IMR-90 (cell line): ENCODE results near the gene BCL2.

Experiments used
- CEBPB ChIP-seq: IDR thresholded peaks from 2 replicates; pipeline ENCODE4 v1.6.1; 2012; ENCODE audit warnings: low read depth, low read length, improper control_type of control experiment
- FOS ChIP-seq: fragments of 150-350 bp; IDR thresholded peaks from 2 replicates; pipeline ENCODE4 v1.6.1; 2016; ENCODE audit warnings: low read depth, low read length
- MAFK ChIP-seq: IDR thresholded peaks from 2 replicates; pipeline ENCODE4 v1.6.1; 2012; ENCODE audit warnings: low read depth, low read length, improper control_type of control experiment
- MAZ ChIP-seq: IDR thresholded peaks from 2 replicates; pipeline ENCODE4 v1.6.1; 2012; ENCODE audit warnings: low read depth, mild to moderate bottlenecking, low read length, improper control_type of control experiment, moderate library complexity, borderline replicate concordance
- MXI1 ChIP-seq: IDR thresholded peaks from 2 replicates; pipeline ENCODE4 v1.6.1; 2012; ENCODE audit warnings: low read depth, mild to moderate bottlenecking, low read length, moderate library complexity, borderline replicate concordance
- RAD21 ChIP-seq: IDR thresholded peaks from 2 replicates; pipeline ENCODE4 v1.6.1; 2012; ENCODE audit warnings: low read length, improper control_type of control experiment
- USF2 ChIP-seq: fragments of 150-350 bp; IDR thresholded peaks from 2 replicates; pipeline ENCODE4 v1.6.1; 2017; ENCODE audit warnings: mild to moderate bottlenecking, antibody characterized with exemption, low read length, low read depth
- TF ChIP-seq, protein P1 (sequence below): conservative IDR thresholded peaks from 2 replicates; pipeline ENCODE4 v1.5.1; 2012; ENCODE audit warnings: mild to moderate bottlenecking, low read depth, low read length, improper control_type of control experiment
- TF ChIP-seq, protein P2 (sequence below): fragments of 150-350 bp; IDR thresholded peaks from 2 replicates; pipeline ENCODE4 v1.6.1; 2016; ENCODE audit warnings: low read depth, mild to moderate bottlenecking, low read length, moderate library complexity, borderline replicate concordance

- TF ChIP-seq, protein P1, sequence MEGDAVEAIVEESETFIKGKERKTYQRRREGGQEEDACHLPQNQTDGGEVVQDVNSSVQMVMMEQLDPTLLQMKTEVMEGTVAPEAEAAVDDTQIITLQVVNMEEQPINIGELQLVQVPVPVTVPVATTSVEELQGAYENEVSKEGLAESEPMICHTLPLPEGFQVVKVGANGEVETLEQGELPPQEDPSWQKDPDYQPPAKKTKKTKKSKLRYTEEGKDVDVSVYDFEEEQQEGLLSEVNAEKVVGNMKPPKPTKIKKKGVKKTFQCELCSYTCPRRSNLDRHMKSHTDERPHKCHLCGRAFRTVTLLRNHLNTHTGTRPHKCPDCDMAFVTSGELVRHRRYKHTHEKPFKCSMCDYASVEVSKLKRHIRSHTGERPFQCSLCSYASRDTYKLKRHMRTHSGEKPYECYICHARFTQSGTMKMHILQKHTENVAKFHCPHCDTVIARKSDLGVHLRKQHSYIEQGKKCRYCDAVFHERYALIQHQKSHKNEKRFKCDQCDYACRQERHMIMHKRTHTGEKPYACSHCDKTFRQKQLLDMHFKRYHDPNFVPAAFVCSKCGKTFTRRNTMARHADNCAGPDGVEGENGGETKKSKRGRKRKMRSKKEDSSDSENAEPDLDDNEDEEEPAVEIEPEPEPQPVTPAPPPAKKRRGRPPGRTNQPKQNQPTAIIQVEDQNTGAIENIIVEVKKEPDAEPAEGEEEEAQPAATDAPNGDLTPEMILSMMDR = no peak
- no peak for TF ChIP-seq USF2
- TF ChIP-seq MXI1 = no peak
- no peak for TF ChIP-seq FOS
- TF ChIP-seq CEBPB = no peak
- TF ChIP-seq MAZ = no peak
- TF ChIP-seq, protein P2, sequence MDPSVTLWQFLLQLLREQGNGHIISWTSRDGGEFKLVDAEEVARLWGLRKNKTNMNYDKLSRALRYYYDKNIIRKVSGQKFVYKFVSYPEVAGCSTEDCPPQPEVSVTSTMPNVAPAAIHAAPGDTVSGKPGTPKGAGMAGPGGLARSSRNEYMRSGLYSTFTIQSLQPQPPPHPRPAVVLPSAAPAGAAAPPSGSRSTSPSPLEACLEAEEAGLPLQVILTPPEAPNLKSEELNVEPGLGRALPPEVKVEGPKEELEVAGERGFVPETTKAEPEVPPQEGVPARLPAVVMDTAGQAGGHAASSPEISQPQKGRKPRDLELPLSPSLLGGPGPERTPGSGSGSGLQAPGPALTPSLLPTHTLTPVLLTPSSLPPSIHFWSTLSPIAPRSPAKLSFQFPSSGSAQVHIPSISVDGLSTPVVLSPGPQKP = no peak
- TF ChIP-seq MAFK = no peak
- no peak for TF ChIP-seq RAD21
Observed at GRCh38 chr18:63164396-63164795, 155.2 kb downstream of the BCL2 start.
